Stimulated activated CD8-positive, alpha-beta memory T cell treated with anti-CD3 and anti-CD28 coated beads, Interleukin-2, amount 100 ng/mL, for 1 hour (primary cell): ENCODE results near the gene BIRC7.

ENCODE experiments used
- DNase-seq, 2 donors: peaks; one replicate each; pipeline ENCODE4 v3.0.0-alpha.2; 2020; ENCODE audit warnings: low read depth in 2 of 2

Gene BIRC7

DNA sequence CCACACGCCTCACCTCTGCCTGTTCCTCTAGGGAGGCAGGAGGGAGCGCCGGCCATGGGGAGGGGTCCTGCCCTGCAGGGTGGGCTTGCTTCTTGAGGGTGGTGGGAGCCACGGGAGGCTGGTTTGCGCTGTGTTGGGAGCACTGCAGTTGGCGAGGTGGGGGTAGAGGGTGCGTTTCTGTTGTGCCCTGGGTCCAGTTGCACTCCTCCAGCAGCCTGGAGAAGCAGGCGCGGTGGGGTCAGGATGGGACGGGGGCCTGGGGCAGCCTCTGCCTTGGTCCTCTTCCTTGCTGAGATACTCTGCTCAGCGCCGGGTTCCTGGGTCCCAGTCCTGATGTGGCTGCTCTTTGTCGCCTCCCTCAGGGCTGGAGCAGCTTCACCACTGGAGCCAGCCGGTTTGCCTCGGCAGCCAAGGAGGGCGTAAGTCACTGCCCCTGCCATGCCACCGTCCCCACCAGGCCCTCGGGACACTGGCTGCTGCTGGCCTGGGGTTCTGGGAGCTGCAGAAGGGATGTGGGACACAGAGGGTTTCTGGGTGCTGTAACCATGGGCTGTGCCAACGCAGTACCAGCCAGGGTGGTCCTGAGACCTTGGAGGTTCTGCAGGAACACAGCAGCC, 45.3 kb downstream of the BIRC7 start:
- no peak for DNase-seq

DNA sequence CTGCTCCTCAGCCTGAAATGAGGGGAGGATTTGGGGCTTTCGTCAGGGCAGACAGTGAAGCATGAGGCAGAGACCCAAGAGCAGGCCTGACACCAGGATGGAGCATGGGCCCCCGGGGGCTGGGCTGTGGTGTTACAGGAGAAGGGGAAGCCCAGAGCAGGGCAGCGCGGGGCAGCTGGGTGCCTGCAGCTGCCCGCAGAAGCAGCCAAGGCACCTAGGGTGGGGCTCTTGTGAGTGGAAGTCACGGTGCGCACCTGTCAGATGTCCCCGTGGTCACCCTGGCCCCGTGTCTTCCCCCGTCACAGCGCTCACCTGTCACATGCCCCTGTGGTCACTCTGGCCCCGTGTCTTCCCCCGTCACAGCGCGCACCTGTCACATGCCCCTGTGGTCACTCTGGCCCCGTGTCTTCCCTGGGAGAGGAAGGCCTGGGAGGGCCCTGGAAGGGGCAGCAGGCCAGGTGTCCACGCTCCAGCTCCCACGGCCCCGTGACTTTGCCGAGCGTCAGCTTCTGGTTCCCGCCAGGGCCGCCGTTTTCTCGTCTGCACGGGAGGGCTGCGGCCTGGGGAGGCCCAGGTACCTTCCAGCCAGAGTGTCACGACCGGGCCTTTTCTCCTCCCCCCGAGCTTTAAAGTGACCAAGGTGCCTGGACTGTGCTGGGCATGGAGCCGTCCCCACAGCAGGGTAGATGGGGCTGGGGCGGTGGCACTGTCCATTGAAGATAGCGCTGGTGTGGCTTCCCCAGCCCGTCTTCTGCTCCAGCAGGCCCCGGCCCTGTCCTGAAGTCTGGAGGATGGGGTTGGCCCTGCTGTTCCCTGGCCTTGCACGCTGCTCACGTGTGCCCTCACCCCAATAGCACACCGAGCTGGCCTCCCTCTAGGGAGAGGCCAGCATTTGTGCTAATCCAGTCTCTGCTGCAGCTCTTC, 46.3 kb downstream of the BIRC7 start:
- no peak for DNase-seq

DNA sequence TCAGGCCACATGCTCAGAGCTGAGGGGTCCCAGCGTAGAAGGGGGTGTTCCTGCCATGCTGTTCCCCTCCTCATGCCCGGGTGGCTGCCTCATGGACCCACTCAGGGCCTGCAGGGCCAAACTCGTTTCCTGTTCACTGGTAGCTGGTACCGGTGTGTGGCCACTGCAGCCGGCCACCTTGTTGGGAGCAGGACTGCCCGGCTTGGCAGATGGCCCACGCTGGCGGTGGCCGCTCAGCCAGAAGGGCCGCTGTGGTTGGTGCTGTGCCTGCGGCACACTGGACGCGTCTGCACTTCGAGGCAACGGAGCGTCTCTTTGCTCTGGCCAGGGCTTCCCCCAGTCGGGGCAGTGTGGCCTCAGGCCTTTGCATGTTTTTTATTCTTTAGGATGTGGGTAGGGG, 47.2 kb downstream of the BIRC7 start:
- DNase-seq = no peak

DNA sequence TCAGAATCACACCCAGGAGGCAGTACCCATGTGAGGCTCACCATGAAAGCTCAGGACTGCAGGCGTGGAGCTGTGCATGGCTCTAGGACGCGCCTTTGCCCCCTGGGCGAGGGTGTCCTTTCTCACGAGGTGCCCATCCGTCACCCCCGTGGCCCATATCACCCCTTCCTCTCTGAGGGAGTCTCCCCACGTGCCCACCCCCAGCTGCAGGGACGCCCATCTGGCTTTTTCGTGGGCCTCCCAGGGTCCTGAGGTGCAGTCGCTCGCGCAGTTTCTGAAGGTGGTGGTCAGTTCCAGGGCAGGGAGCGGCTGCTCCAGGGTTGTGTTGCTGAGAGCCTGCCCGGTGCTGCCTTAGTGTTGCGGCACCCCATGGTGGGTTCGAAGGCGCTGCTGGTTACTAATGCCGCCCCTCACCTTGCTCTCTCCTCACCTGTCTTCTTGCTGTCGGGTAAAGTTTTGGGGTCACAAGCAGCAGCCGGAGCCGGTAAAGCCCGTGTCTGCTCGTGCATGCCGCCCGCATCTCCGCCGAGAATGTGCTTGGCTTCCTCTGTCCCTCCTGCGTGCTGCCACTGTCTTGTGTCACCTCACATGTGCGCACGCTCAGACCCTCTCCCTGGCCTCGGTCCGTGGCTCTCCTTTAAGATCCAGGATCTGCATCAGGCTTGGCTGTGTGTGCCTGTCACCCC, 47.8 kb downstream of the BIRC7 start:
- DNase-seq = no peak

DNA sequence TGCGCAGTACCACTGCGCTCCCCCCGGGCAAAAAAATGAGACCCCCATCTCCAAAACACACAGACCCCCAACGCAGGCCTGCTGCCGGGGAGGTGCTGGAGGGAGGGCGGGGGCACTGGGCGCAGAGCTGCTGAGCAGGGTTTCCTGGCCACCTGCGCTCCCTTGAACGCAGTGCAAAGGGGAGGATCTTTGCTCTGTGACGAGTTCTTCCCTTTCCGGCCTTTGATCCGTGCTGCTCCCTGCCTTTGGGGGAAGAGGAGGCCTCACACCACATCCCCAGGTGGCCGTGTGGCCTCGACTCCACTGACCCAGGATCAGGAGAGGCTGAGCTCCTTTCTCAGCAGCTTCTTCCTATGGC, 48.4 kb downstream of the BIRC7 start:
- no peak for DNase-seq

DNA sequence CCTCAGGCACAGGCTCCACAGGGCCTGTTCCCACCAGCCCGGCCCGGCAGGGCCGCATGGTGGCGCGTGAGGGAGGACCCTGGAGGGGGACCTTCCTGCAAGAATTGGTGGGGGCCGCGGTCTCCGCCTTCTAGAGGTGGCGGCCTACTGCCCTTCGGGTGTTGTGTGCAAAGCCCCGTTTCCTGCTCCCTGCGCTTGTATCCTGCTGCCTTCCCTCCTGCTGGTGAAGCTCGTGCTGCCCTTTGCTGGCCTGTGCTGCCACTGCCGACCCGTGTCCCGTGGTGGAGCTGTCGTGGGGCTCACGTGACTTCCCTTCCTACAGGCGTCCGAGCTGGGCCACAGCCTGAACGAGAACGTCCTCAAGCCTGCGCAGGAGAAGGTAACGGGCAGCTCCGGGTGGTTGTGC, 48.8 kb downstream of the BIRC7 start:
- no peak for DNase-seq

DNA sequence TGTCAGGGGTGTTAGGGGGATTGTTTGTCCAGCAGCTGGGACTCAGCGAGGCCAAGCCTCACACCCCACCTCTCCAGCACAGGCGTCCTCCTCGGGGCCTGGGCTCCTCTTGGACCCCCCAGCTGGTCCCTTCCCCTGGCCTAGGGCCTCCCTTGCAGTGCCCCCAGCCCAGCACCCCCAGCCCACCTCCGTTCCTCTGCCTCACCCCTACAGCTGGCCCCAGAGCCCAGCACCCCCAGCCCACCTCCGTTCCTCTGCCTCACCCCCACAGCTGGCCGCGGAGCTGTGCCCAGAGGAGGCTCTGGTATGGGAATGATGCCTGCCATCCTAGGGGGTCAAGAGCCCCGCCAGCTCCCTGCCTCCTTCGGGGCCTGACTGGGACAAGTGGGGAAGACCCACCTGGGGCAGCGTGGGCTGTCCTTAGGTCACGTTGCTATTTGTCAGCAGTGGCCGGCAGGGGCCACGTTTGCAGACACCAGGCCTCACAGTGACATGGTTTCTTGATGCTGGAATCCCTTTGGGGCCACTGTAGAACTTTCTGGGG, 49.3 kb downstream of the BIRC7 start:
- DNase-seq = no peak

DNA sequence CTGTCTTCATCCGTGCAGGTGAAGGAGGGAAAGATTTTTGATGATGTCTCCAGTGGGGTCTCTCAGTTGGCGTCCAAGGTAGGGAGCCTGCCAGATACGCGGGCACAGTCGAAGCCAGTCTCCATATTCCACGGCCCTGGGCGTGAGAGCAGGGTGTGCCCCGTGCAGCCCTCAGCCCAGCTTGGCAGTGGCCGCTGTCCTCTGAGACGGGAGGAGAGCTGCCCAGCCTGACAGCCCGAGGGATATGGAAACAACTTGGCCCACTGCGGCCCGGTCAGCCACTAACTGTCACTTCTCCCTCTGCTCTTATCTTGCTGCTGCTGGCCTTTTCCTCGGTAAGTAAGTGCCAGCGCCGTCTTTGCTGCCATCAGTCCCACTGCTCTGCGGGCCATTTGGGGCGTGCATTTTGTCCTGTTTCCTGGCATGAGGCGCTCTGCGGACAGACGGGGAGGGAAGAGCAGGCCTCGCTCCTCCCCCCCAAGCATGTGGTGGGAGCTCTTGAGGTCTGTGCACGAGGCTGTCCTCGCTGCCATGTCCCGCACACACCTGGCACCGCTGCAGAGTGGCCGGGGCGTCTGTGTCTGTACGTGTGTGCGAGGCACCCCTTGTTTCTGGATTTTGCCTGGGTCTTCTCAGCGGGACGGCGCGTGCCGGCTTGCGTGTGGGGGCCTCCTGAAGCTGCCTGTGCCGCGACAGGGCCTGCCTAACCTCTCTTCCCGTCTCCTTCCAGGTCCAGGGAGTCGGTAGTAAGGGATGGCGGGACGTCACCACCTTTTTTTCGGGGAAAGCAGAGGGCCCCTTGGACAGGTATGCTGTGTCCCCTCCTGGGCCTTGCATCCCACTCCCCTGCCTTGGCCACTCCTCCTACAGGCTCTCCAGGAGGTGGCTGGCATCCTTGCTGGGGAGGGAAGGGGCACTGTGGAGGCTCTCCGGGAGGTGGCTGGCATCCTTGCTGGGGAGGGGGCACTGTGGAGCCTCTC, 50.2 kb downstream of the BIRC7 start:
- DNase-seq = no peak

DNA sequence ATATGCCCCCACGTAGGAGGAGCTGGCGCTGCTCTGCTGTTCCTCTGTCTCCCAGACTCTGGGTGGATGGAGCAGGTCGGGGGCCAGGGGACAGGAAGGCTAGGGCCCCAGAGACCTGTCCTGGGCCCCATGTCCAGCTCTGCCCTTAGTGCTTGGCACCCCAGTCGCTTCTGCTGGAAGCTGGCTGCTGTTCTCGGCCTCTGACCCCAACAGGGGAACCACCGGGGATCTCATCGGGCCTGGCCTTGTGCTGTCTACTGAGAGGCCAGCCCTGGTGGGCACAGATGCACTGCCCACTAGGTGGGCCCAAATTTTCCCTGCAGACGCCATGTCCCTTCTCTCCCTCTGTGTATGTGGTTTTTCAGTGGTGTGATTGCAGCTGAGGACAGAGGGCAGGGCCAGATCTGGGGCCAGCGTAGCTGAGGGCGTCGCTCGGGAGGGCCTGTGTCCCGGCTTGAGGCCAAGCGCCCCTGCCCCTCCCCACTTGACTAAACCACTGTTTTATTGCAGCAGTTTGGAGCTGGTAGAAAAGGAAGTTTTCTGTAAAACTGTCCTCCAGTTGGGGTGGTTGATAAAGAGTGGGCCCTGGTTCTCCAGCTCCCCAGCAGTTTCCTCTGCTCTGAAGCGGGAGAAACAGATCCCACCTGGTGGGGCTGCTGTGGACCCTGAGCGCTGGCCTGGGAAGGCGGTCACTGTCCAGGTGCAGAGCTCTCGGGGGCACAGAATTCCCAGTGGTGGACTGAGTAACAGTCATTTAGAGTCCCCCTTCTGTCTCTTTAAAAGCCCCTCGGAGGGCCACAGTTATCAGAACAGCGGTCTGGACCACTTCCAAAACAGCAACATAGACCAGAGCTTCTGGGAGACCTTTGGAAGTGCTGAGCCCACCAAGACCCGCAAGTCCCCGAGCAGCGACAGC, 51.3 kb downstream of the BIRC7 start:
- DNase-seq = no peak

DNA sequence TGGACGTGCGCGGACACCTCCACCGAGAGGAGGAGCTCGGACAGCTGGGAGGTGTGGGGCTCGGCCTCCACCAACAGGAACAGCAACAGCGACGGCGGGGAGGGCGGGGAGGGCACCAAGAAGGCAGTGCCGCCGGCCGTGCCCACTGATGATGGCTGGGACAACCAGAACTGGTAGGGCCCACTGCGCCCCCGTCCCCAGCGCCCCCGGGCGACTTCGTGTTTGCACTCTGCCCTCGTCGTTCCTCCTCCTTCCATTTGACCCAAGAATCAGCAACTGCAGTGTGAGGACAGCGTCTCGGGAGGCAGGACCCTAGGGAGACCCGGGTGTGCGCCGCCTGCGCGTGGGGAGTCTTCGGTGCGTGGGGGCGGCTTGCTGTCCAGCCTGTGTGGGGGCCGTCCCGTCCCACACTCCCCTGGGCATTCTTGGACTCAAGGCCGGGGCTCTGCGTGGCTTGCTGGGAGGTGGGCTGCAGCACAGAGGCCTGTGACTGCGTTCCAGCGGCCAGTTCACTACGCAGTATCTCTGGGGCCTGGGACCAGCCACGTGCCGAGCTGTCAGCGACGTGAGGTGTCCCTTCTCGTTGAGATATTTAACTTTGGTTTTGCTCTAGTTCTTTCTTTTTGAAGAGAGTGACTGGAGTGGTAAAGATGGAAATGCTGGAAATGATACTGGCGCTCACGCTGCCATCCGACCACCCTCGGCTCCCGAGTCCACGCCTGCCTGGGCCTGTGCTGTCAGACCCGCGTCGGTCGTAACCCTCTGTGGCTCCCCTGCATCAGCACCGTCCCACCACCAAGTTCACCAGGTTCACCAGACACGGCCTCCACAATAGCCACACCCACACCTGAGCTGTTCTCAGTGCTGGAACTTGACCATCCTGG, 52.2 kb downstream of the BIRC7 start:
- no peak for DNase-seq

DNA sequence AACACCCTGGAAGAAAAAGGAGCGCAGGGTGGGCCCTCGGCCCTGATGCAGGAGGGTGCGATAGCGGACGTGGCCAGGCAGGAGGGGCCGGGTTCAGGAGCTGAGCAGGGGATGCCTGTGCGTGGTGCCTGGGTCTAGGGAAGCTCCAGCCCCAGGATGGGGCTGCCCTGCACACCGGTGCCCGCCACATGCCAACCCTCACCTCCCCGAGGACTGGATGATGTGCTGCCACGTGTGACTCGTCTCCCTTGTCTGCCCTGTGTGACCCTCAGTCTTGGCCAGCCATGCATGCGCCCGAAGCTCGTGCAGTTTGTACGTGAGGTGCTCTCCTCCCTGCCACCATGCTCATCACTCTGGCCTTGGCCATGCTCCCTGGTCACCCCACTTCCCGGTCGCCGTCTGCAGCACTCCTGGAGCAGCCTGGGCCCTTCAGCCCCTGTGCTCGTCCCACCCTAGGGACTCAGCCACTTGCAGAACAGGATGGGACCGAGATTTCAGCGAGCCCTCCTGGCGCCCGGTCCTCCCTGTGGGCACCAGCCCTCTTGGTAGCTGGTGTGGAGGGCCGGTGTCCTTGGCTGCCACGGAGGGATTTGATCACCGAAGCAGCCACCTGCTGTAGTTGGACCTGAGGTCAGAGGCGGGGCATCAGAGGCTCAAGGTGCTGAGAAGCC, 53.0 kb downstream of the BIRC7 start:
- DNase-seq = no peak

DNA sequence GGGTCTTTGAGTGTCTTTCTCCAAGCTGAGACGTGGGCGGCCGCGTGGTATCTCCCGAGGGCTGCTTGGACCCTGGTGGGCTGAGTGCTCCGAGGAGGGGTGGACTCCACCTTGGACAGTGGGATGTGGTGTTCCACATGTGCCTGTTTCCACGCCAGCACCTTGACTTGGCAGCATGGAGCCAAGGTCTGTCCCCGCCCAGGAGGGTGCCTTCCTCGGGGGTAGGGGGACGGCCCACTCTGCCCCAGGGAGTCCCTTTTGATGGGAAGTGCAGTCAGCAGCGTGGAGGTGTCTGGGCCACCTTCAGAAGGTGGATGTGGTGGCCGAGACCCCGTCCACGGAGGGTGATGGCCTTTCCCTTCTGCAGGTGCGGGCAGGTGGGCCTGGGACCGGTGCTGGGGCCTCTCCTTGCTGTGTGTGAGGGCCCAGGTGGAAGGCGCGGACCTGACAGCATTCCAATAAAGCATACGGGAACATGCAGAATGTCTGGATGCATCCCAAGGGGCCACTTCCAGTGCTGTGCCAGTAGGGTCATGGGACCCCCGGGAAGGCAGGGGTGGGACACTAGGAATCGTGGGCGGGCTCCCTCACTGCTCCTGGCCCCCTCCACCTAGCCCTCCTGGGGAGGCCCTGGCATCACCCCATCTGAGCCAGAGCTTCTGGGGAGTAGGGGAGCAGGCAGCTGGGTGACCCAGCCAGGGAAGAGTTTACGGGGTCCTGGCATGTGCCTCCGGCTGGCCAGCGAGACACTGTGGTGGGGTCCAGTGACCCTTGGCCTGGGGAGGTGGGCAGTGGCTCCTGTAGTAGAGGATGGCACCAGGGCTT, 53.8 kb downstream of the BIRC7 start:
- DNase-seq = no peak
